Left lung (tissue), 10 donors: ENCODE data around the gene UGT1A5. TPM values are rescaled to one million over a fixed set of nuclear protein-coding genes. Genes with fewer than 3 reads are reported as not detected.

ENCODE experiments used
- ATAC-seq: fragments of 200-7000 bp; cut with Tn5 transposase; one replicate; pipeline ENCODE4 v1.9.1; 2020; ENCODE audit warnings: moderate library complexity
- DNase-seq, 4 donors: peaks; one replicate each; pipeline ENCODE4 v3.0.0-alpha.2; 2013 to 2020
- H3K27ac ChIP-seq, 2 donors: fragments of 200-600 bp; sonication (generic) in 1 of 2; one replicate each; pipeline versions ENCODE4 v1.5.0 to v1.8.0; 2020 to 2021
- H3K27me3 ChIP-seq, 2 donors: fragments of 200-600 bp; sonication (generic) in 1 of 2; one replicate each; pipeline versions ENCODE4 v1.5.0 to v1.8.0; 2020 to 2021
- H3K36me3 ChIP-seq, 2 donors: fragments of 200-600 bp; sonication (generic) in 1 of 2; one replicate each; pipeline versions ENCODE4 v1.5.0 to v1.8.0; 2020 to 2021
- H3K4me1 ChIP-seq, 2 donors: fragments of 200-600 bp; one replicate each; pipeline ENCODE4 v1.8.0; 2021
- H3K4me3 ChIP-seq, 2 donors: fragments of 200-600 bp; sonication (generic) in 1 of 2; one replicate each; pipeline versions ENCODE4 v1.5.0 to v1.8.0; 2020 to 2021; ENCODE audit warnings: mild to moderate bottlenecking in 1 of 2
- H3K9me3 ChIP-seq, 2 donors: fragments of 200-600 bp; sonication (generic) in 1 of 2; one replicate each; pipeline versions ENCODE4 v1.5.0 to v1.8.0; 2020 to 2021
- intact Hi-C, 2 donors: fragments of 100-400 bp; cut with DNase I; formaldehyde crosslinking; loops; one replicate each; pipeline versions ENCODE4 v1.11.2 to v1.14.2; 2022
- polyA plus RNA-seq, 6 donors: library from polyadenylated mRNA; unstranded; fragments of 120-200 nt; gene quantifications; one replicate each; pipeline ENCODE4 v1.2.1, GENCODE V29; 2013; ENCODE audit not compliant: insufficient read length in 6 of 6
- total RNA-seq, 2 donors: library from RNA; stranded (reverse); fragmentation: NEBNext Ultra II Directional; extraction: Animal tissue kit (Norgen Biotek cat#: 25700); gene quantifications; one replicate each; pipeline ENCODE4 v1.2.1, GENCODE V29; 2021
- TF ChIP-seq, protein P1 (sequence below), 2 donors: fragments of 200-600 bp; sonication (generic) in 1 of 2; IDR thresholded peaks; one replicate each; pipeline versions ENCODE4 v1.5.0 to v1.8.0; 2021; ENCODE audit warnings: antibody characterized with exemption in 2 of 2
- donor health status: DM: no; HTN: yes; CAD: no.
- donor health status: DM: no; HTN: no; CAD: no.

The UGT1A5 gene
- total and polyA plus RNA-seq, 8 donors: 0.10 TPM; not detected in 7

DNA sequence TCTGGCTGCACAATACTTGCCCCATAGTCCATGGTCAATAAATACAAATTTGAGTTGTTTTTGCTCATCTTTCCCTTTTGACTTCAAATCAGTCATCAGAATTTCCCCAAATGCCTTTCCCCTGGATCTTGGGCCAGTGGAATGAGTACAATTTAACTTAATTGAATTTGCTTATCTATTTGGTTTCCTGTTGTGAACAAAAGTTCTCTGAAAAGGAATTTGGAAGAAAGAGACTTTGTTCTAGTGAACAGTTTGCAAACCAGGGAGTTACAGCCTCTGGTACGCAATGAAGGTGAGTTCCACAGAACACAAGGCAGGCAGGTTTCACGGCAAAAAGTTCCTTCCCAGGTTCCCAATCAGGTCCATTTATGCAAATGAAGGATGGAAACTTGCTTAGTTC lies 46.1 kb downstream of the UGT1A5 start:
- TF ChIP-seq, protein P1, sequence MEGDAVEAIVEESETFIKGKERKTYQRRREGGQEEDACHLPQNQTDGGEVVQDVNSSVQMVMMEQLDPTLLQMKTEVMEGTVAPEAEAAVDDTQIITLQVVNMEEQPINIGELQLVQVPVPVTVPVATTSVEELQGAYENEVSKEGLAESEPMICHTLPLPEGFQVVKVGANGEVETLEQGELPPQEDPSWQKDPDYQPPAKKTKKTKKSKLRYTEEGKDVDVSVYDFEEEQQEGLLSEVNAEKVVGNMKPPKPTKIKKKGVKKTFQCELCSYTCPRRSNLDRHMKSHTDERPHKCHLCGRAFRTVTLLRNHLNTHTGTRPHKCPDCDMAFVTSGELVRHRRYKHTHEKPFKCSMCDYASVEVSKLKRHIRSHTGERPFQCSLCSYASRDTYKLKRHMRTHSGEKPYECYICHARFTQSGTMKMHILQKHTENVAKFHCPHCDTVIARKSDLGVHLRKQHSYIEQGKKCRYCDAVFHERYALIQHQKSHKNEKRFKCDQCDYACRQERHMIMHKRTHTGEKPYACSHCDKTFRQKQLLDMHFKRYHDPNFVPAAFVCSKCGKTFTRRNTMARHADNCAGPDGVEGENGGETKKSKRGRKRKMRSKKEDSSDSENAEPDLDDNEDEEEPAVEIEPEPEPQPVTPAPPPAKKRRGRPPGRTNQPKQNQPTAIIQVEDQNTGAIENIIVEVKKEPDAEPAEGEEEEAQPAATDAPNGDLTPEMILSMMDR (IDR thresholded peaks at IDR 0.05): no peak
- Histone ChIP-seq H3K27ac (no peak overlapping the region), H3K36me3 (no peaks in the 10 kb centered on the region), H3K9me3 (no peaks in the 10 kb centered on the region), H3K4me3 (no peak overlapping the region), H3K27me3 (no peaks in the 10 kb centered on the region), H3K4me1 (no peaks in the 10 kb centered on the region)
- intact Hi-C loops: no loop called here
- ATAC-seq (no peak), DNase-seq (no peak)

DNA sequence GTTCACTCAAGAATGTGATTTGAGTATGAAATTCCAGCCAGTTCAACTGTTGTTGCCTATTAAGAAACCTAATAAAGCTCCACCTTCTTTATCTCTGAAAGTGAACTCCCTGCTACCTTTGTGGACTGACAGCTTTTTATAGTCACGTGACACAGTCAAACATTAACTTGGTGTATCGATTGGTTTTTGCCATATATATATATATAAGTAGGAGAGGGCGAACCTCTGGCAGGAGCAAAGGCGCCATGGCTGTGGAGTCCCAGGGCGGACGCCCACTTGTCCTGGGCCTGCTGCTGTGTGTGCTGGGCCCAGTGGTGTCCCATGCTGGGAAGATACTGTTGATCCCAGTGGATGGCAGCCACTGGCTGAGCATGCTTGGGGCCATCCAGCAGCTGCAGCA lies 47.3 kb downstream of the UGT1A5 start, which contains the start of gene UGT1A1:
Gene UGT1A1 (plus strand): TSS at position 228 of the 400 bp plus-strand sequence. CDS start 18 bp downstream, at position 246.
- Histone ChIP-seq H3K4me3 (no peak within 1 kb of the TSS), H3K36me3 (no peaks in the 10 kb centered on the region), H3K9me3 (no peaks in the 10 kb centered on the region), H3K27me3 (no peaks in the 10 kb centered on the region), H3K4me1 (no peaks in the 10 kb centered on the region), H3K27ac (no peak within 1 kb of the TSS)
- DNase-seq: no peak
- ATAC-seq: no peak
- intact Hi-C loops: no loop called here
- TF ChIP-seq, protein P1 (IDR thresholded peaks at IDR 0.05): no peak

DNA sequence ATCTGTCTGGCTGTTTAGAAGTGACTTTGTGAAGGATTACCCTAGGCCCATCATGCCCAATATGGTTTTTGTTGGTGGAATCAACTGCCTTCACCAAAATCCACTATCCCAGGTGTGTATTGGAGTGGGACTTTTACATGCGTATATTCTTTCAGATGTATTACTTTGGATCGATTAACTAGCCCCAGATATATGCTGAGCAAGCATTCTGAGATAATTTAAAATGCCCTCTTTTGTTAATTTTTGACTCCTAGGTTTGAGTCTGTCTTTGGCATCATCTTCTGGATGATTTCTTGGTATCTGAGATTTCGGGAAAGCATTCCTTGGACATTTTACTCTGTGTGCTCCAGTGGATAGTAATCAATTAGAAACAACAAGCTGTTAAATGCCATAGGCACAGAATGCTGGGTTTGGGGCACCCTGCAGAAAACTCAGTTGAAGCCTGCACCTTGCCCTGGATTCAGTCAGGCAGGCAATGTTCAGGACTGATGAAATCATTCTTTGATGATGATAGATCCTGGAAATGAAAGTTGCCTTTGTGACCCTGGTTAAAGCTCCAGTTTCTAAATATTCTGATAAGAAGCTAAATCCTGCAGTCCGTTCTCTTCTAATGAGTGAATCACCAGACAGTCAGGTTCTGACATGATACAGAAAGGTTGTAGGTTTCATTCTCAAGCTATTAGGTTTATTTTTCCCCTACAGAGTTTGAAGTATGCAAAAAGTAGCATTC lies 48.5 kb downstream of the UGT1A5 start:
- Histone ChIP-seq H3K9me3 (no peaks in the 10 kb centered on the region), H3K27me3 (peaks cover 0 to 7% of the 10 kb centered on the region in 2 donors), H3K4me3 (no peak overlapping the region), H3K4me1 (no peaks in the 10 kb centered on the region), H3K36me3 (no peaks in the 10 kb centered on the region), H3K27ac (no peak overlapping the region)
- intact Hi-C loops: no loop called here
- DNase-seq (no peak), ATAC-seq (no peak)
- TF ChIP-seq, protein P1 (IDR thresholded peaks at IDR 0.05): no peak

DNA sequence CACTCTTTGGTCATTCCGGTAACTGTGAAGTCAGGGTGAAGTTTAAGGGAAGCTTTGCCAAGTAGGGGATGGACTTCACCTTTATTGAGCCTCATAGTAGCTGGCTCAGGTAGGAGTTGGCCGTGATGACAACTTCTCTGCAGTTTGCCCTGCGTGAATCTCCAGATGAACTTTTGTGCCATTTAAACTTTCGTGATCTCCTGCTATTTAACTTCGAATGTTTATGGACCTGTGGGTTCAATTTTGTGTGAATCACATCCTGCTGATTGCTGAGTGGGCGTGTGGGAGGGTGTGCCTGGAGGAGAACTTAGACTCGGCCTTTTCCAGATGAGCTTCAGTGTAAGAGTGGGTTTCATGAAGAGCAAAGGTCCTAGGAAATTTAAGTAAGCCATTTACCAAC lies 51.6 kb downstream of the UGT1A5 start:
- Histone ChIP-seq H3K27ac (no peak overlapping the region), H3K4me3 (no peak overlapping the region), H3K4me1 (no peaks in the 10 kb centered on the region), H3K36me3 (no peaks in the 10 kb centered on the region), H3K9me3 (no peaks in the 10 kb centered on the region), H3K27me3 (peaks cover 0 to 10% of the 10 kb centered on the region in 2 donors)
- TF ChIP-seq, protein P1 (IDR thresholded peaks at IDR 0.05): no peak
- intact Hi-C loops: no loop called here
- DNase-seq (no peak), ATAC-seq (no peak)

DNA sequence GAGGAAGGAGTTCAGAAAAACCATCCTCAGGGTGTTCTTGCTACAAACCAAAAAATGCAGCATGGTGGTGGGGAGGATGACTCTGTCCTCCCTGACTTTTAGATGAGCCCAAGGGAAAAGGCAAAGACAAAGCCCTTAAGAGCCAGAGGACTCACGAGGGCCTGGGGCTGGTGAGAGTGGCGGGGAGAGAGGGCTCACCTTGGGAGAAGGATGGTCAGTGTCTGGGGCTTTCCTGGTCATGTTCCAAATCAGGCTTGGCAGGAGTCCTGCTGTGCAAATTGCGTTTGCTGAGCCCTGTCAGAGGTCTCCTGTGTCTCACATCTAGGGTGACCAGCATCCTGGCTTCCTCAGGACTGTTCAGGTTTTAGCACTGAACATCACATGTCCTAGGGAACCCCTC lies 52.1 kb downstream of the UGT1A5 start:
- no peak overlapping the region for H3K4me3 ChIP-seq
- H3K4me1 ChIP-seq: no peaks in the 10 kb centered on the region
- no peaks in the 10 kb centered on the region for H3K9me3 ChIP-seq
- intact Hi-C loops: no loop called here
- H3K27me3 ChIP-seq: peaks cover 0 to 10% of the 10 kb centered on the region in 2 donors
- H3K27ac ChIP-seq: no peak overlapping the region
- no peaks in the 10 kb centered on the region for H3K36me3 ChIP-seq
- DNase-seq: no peak
- no peak for ATAC-seq
- TF ChIP-seq, protein P1 (IDR thresholded peaks at IDR 0.05): no peak
